ENCODE data around the gene SUSD3. TPM values are rescaled to one million over a fixed set of nuclear protein-coding genes. Genes with fewer than 3 reads are reported as not detected.

The SUSD3 gene
- total RNA-seq, 2 experiments from 2014 or later = 62.7 to 68.3 TPM

DNA sequence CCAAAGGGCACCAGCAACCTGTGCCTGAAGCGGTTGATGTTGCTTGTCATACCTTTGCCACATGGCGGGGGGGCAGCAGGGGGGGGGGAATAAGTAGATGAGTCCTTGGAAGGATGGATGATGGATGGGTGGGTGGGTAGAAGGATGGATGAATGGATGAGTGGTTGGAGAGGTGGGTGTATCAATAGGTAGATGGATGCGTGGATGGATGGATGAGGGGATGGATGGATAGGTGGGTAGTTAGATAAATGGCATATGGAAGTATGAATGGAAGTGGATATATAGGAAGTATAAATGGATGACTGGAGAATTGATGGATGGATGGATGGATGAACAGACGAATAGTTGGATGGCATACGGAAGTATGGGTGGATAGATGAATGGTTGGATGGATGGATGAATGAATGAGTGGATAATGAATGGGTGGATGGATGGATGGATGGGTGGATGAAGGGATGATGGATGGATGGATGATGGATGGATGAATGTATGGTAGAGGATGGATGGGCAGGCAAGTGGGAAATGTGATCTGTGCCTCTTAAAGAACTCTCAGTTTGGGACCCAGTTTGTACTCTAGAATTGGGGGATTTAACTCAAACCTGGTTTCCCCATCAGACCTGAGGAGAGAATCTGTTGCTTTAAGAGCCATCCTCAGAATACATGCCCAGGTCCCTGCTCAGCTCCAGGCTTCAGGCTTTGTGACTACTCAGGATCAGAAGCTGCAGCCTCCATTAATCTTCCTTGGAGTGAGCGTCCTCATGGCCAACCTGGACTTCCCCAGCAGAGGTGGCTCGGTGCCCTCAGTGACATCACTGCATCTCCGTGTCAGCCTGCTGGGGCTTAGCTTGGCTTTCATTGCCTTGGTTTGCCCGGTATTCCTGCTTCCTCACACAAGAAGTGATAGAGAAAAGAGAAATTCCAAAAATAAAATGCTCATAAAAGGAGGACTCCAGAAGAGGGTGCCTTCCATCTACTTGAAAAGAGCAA, 27.6 kb upstream of the SUSD3 start:
- peaks cover 78% of the 10 kb centered on the region for H3K4me1 Mint-ChIP-seq (ENCODE audit: low read depth)
- no peaks in the 10 kb centered on the region for H3K9me3 Mint-ChIP-seq
- no peaks in the 10 kb centered on the region for H3K27me3 Mint-ChIP-seq (ENCODE audit: low read depth)
- H3K4me3 Mint-ChIP-seq = no peak overlapping the region
- peak overlapping the region; percentile 63 for H3K27ac Mint-ChIP-seq
- CTCF ChIA-PET = interaction anchor here (0.5 to 1.4 kb wide), 2 partner anchors 16 to 73 kb away, joined by 3 to 6 read pairs; no protein-coding TSS in a partner anchor
- intact Hi-C loops (cut with micrococcal nuclease) = no loop called here
- no peak for DNase-seq
- H3K36me3 Mint-ChIP-seq (ENCODE audit: low read depth) = peaks cover 37% of the 10 kb centered on the region

DNA sequence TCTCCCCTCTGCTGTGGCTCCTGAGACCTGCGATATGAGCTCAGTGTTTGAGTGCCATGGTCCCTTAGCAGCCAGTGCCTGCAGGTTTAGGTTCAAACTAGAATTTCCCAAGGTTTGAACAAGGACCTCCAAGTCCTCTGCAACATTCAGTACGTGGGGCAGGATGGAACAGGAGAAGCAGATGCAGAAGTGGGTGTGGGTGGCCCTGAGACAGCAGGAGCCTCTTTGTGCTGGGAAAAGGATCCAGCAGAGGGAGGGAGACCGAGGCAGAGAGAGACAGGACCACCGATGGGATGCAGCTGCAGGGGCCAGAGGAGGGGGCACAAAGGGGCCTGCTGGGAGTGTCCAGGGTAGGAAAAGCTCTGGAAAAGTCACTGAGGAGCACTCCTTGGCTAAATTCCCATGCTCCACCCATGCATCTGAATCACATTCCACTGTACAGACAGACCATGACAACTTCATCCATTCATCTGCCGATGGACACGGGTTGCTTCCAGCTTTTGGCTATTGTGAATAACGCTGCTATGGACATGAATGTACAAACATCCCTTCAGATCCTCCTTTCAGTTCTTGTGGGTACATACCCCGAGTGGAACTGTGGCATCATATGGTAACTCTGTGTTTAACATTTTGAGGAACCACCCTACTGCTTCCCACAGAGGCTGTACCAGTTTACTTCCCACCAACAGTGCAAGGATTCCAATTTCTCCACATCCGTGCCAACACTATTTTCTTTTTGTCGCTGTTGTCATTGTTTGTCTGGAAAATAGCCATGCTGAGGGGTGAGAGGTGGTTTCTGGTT, 26.7 kb upstream of the SUSD3 start:
- intact Hi-C loops (cut with micrococcal nuclease) = no loop called here
- peak overlapping the region; percentile 63 for H3K27ac Mint-ChIP-seq
- peaks cover 77% of the 10 kb centered on the region for H3K4me1 Mint-ChIP-seq (ENCODE audit: low read depth)
- CTCF ChIA-PET = no interaction called here
- H3K36me3 Mint-ChIP-seq (ENCODE audit: low read depth) = peaks cover 33% of the 10 kb centered on the region
- no peak for DNase-seq
- no peaks in the 10 kb centered on the region for H3K9me3 Mint-ChIP-seq
- H3K4me3 Mint-ChIP-seq = no peak overlapping the region
- no peaks in the 10 kb centered on the region for H3K27me3 Mint-ChIP-seq (ENCODE audit: low read depth)

DNA sequence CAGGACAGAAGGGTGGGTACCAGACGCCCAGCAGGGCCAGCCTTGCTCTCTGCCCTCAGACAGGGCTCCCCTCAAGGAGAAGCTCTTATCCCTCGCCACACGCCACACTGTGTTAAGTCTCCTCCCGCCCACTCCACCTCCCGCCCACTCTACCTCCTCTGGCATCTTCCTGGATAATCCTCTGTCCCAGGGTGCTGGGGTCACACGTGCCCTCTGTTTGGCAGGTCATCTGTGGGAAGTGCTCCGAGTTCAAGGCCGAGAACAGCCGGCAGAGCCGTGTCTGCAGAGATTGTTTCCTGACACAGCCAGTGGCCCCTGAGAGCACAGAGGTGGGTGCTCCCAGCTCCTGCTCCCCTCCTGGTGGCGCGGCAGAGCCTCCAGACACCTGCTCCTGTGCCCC, 26.0 kb upstream of the SUSD3 start:
- Mint-ChIP-seq H3K4me3 (no peak overlapping the region), H3K27ac (peak overlapping the region; percentile 47), H3K4me1 (ENCODE audit: low read depth) (peaks cover 76% of the 10 kb centered on the region), H3K27me3 (ENCODE audit: low read depth) (no peaks in the 10 kb centered on the region), H3K36me3 (ENCODE audit: low read depth) (peaks cover 32% of the 10 kb centered on the region), H3K9me3 (no peaks in the 10 kb centered on the region)
- no peak for DNase-seq
- intact Hi-C loops (cut with micrococcal nuclease) = no loop called here
- CTCF ChIA-PET = interaction anchor here (0.8 kb wide), 1 partner anchor 76 kb away, joined by 3 read pairs; no protein-coding TSS in a partner anchor

DNA sequence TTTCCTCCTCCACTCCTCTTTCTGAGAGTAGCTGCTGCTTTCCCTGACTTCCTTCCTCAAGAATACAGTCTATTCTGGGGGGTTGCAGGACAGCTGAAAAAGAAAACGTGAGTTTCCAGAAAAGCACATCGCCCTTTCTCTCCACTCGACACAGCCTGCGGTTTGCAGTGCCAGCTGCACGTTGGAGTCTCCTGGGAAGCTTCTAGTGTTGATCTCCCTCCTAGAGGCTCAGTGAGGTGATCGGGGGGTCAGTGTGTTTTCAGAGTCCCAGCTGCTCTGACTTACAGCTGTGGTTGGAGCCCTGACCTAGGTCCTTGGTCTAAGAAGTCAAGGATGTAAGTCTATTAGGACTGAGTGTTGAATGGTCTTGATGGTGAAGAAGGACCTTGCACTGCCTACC, 25.0 kb upstream of the SUSD3 start:
- H3K27ac Mint-ChIP-seq = peak overlapping the region; percentile 66
- H3K4me3 Mint-ChIP-seq = no peak overlapping the region
- peaks cover 32% of the 10 kb centered on the region for H3K36me3 Mint-ChIP-seq (ENCODE audit: low read depth)
- intact Hi-C loops (cut with micrococcal nuclease) = no loop called here
- H3K27me3 Mint-ChIP-seq (ENCODE audit: low read depth) = no peaks in the 10 kb centered on the region
- peaks cover 72% of the 10 kb centered on the region for H3K4me1 Mint-ChIP-seq (ENCODE audit: low read depth)
- CTCF ChIA-PET = interaction anchor here (0.8 kb wide), 1 partner anchor 75 kb away, joined by 3 read pairs; no protein-coding TSS in a partner anchor
- no peak for DNase-seq
- no peaks in the 10 kb centered on the region for H3K9me3 Mint-ChIP-seq

DNA sequence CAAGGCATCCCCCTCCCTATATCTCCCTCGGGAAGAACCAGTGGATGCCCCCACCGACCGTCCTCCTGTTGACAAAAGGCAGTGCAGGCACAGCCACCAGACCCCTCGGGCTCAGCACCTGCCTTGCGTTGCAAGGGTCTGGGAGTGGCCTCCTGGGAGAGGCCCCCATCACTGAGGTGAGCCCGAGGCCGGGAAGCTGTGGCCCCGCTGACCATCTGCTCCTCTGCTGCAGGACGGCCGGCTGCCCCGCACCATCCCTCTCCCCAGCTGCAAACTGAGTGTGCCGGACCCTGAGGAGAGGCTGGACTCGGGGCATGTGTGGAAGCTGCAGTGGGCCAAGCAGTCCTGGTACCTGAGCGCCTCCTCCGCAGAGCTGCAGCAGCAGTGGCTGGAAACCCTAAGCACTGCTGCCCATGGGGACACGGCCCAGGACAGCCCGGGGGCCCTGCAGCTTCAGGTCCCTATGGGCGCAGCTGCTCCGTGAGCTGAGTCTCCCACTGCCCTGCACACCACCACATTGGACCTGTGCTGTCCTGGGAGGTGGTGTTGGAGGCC, 23.3 kb upstream of the SUSD3 start:
- no peaks in the 10 kb centered on the region for H3K9me3 Mint-ChIP-seq
- H3K36me3 Mint-ChIP-seq (ENCODE audit: low read depth) = peaks cover 21% of the 10 kb centered on the region
- intact Hi-C loops (cut with micrococcal nuclease) = no loop called here
- no peak overlapping the region for H3K4me3 Mint-ChIP-seq
- H3K27ac Mint-ChIP-seq = no peak overlapping the region
- DNase-seq = no peak
- H3K4me1 Mint-ChIP-seq (ENCODE audit: low read depth) = peaks cover 63% of the 10 kb centered on the region
- H3K27me3 Mint-ChIP-seq (ENCODE audit: low read depth) = no peaks in the 10 kb centered on the region
- CTCF ChIA-PET = interaction anchor here (1.0 to 1.5 kb wide), 2 partner anchors 9 to 19 kb away, joined by 3 to 4 read pairs; no protein-coding TSS in a partner anchor

DNA sequence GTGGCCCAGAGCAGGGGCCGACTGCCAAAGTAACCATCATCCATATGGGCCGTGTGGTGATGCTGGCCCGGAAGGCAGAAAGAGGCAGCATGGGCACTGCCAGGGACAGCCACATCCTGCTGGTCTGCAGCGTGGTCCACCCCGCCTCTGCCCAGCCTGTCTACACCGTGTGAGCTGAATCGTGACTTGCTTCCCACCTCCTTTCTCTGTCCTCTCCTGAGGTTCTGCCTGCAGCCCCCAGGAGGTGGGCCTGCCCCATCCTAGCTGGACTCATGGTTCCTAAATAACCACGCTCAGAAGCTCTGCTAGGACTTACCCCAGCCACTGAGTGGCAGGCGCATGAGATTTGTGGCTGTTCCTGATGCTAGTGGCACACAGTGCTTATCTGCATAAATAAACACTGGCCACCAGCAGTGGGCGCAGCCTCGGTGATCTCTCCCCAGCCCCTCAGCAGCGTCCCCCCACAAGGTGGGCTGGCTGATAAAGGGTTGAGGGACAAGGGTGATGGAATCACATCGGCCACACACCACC, 22.6 kb upstream of the SUSD3 start:
- Mint-ChIP-seq H3K27ac (peak overlapping the region; percentile 71), H3K9me3 (no peaks in the 10 kb centered on the region), H3K36me3 (ENCODE audit: low read depth) (peaks cover 16% of the 10 kb centered on the region), H3K4me1 (ENCODE audit: low read depth) (peaks cover 58% of the 10 kb centered on the region), H3K27me3 (ENCODE audit: low read depth) (no peaks in the 10 kb centered on the region), H3K4me3 (no peak overlapping the region)
- no peak for DNase-seq
- CTCF ChIA-PET = interaction anchor here (0.8 to 1.5 kb wide), 3 partner anchors 10 to 65 kb away, joined by 3 to 6 read pairs (median 4); no protein-coding TSS in a partner anchor
- intact Hi-C loops (cut with micrococcal nuclease) = no loop called here

DNA sequence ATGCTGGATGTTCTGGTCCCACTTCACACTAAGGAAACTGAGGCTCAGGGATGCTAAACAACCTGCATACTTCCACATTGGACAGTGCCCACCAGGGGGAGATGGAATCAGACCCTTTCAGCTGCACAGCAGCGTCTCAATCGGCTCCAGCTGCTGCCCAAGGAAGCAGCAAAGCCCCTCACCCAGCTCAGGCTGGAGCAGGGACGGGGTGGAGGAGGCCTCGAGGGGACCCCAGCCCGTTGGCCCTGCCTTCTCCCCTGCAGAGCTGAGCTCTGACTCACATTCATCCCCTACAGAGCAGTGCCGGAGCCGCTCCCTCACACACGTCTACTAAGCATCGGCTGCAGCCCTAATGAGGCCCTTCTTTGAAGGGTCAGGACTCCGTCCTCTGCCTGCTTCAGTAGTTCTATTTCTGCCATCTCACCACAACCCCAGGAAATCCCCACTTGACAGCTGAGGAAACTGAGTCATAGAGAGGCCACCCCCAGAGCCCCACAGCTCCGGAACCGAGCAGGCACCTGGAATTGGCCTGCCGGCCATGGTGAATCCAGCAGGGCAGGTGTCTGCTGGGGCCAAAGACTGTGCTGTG, 21.5 kb upstream of the SUSD3 start:
- no peaks in the 10 kb centered on the region for H3K9me3 Mint-ChIP-seq
- H3K4me3 Mint-ChIP-seq = no peak overlapping the region
- H3K27ac Mint-ChIP-seq = peak overlapping the region; percentile 71
- H3K27me3 Mint-ChIP-seq (ENCODE audit: low read depth) = no peaks in the 10 kb centered on the region
- H3K36me3 Mint-ChIP-seq (ENCODE audit: low read depth) = peaks cover 12% of the 10 kb centered on the region
- CTCF ChIA-PET = interaction anchor here (0.9 to 1.5 kb wide), 7 partner anchors 15 to 68 kb away, joined by 3 to 4 read pairs (median 3); no protein-coding TSS in a partner anchor
- peaks cover 60% of the 10 kb centered on the region for H3K4me1 Mint-ChIP-seq (ENCODE audit: low read depth)
- intact Hi-C loops (cut with micrococcal nuclease) = no loop called here
- no peak for DNase-seq

DNA sequence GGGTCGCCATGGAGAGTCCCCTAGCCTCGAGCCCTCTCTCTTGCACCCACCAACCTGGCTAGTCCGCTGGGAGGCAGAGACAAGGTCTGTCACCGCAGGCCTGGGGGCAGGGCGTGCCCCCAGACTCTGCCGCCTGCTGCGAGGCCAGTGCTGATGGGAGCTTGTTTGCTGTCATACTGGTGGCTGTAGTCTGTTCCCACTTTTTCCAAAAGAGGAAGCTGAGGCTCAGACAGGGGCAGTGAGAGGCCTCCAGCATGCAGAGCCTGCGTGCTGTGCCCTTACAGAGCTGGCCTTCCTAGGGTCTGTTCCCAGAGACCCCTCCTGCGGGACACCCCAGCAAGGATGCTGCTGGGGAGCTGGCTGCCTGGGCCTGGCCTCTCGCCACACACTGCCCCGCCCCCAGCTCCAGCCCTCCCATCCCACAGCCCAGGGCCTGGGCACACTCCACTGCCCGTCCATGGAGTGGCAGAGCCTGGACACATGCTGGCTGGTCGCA, 21.0 kb upstream of the SUSD3 start:
- H3K27me3 Mint-ChIP-seq (ENCODE audit: low read depth) = no peaks in the 10 kb centered on the region
- no peaks in the 10 kb centered on the region for H3K9me3 Mint-ChIP-seq
- CTCF ChIA-PET = interaction anchor here (0.9 to 1.5 kb wide), 7 partner anchors 14 to 68 kb away, joined by 3 to 4 read pairs (median 3); no protein-coding TSS in a partner anchor
- DNase-seq = no peak
- peak overlapping the region; percentile 75 for H3K27ac Mint-ChIP-seq
- H3K4me1 Mint-ChIP-seq (ENCODE audit: low read depth) = peaks cover 58% of the 10 kb centered on the region
- peaks cover 10% of the 10 kb centered on the region for H3K36me3 Mint-ChIP-seq (ENCODE audit: low read depth)
- intact Hi-C loops (cut with micrococcal nuclease) = no loop called here
- no peak overlapping the region for H3K4me3 Mint-ChIP-seq

DNA sequence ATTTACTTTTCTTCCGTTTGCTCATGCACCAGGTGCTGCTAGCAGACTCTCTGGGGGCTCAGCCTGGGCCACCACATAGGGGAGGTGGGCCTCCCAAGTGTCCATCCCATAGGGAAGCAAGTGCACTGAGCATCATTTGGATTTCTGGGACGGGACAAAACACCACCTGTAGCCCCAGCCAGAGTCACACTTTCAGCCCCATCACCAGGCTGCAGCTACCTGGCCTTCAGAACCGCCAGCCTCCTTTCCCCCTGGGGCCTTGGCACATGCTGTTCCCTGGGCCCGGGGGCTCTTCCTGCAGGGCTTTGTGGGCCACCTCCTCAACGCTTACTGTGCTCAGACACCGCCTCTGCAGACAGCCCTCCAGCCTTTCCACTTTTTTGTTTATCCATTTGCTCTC, 19.6 kb upstream of the SUSD3 start:
- intact Hi-C loops (cut with micrococcal nuclease) = no loop called here
- Mint-ChIP-seq H3K4me1 (ENCODE audit: low read depth) (peaks cover 63% of the 10 kb centered on the region), H3K36me3 (ENCODE audit: low read depth) (peaks cover 5% of the 10 kb centered on the region), H3K27ac (peak overlapping the region; percentile 75), H3K27me3 (ENCODE audit: low read depth) (no peaks in the 10 kb centered on the region), H3K9me3 (no peaks in the 10 kb centered on the region), H3K4me3 (no peak overlapping the region)
- DNase-seq = no peak
- CTCF ChIA-PET = no interaction called here

DNA sequence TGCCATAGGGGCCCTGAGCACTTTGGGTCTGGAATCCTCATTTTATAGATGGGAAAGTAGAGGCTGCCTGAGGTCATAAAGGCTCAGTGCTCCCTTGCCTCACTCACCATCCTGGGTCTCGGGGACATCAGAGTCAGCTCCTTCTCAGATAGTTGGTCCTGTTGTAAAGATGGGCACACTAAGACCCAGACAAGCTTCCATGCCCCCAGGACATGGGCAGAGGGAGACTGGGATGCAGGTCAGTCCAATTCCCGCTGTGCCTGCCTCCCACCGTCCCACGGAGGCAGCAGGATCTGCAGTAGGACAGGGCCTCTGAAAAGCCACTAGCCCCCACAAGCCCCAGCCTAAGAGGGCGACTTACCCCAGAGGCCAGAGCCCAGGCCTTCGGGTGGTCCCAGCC, 19.0 kb upstream of the SUSD3 start:
- CTCF ChIA-PET = no interaction called here

DNA sequence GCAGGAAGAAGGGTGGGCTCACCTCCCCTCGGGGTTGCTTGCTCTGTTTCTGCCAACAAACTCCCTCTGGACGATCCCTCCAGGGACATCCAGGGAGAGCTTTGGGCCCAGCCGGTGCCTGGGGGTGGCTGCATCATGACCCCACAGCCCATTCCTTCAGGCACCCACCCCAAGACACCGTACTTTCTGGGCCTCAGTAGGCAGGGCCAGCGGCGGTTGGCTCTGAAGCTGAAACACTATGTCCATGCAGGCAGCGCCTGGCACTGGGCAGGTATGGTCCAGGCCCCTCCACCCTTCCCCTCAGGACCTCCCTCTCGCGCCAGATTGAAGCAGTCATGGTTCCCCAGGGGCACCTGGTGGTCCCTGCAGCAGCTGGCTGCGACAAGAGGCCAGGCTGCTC, 18.5 kb upstream of the SUSD3 start:
- CTCF ChIA-PET = no interaction called here
- Mint-ChIP-seq H3K4me3 (no peak overlapping the region), H3K9me3 (no peaks in the 10 kb centered on the region), H3K27ac (peak overlapping the region; percentile 4), H3K4me1 (ENCODE audit: low read depth) (peaks cover 62% of the 10 kb centered on the region), H3K27me3 (ENCODE audit: low read depth) (no peaks in the 10 kb centered on the region), H3K36me3 (ENCODE audit: low read depth) (peaks cover 5% of the 10 kb centered on the region)
- no peak for DNase-seq
- intact Hi-C loops (cut with micrococcal nuclease) = loop anchor here (2.0 kb wide), 1 partner anchor 19 kb away; the partner anchor contains the start of gene SUSD3

More for the DNA sequence above, 19.0 kb upstream of the SUSD3 start:
- H3K4me3 Mint-ChIP-seq = no peak overlapping the region
- H3K27me3 Mint-ChIP-seq (ENCODE audit: low read depth) = no peaks in the 10 kb centered on the region
- H3K9me3 Mint-ChIP-seq = no peaks in the 10 kb centered on the region
- peaks cover 62% of the 10 kb centered on the region for H3K4me1 Mint-ChIP-seq (ENCODE audit: low read depth)
- intact Hi-C loops (cut with micrococcal nuclease) = no loop called here
- peak overlapping the region; percentile 58 for H3K27ac Mint-ChIP-seq
- DNase-seq = no peak
- peaks cover 5% of the 10 kb centered on the region for H3K36me3 Mint-ChIP-seq (ENCODE audit: low read depth)
